WTC11 (cell line): ENCODE data around the gene ZFY. TPM values are rescaled to one million over a fixed set of nuclear protein-coding genes. Genes with fewer than 3 reads are reported as not detected.

Experiments used
- ATAC-seq: fragments of 200-7000 bp; cut with Tn5 transposase; 2 replicates; pipeline ENCODE4 v1.10.0; 2021; ENCODE audit warnings: mild to moderate bottlenecking, moderate library complexity
- CTCF ChIA-PET: fragments of 300-600 bp; sonication (Branson Sonifier 250); formaldehyde crosslinking; loops from one replicate; lab custom pipeline; 2021; ENCODE audit warnings: antibody characterized with exemption; lab: Charles Lee
- POLR2A ChIA-PET: fragments of 350-600 bp; sonication (Branson Sonifier 250); formaldehyde crosslinking; loops from one replicate; lab custom pipeline; 2021; ENCODE audit warnings: antibody characterized with exemption; lab: Charles Lee
- DNase-seq: peaks from one replicate; pipeline ENCODE4 v3.0.0; 2021; ENCODE audit warnings: low spot score
- H3K27ac Mint-ChIP-seq: 2 replicates; pipeline ENCODE4 v1.8.0; 2021; ENCODE audit warnings: mixed read lengths
- H3K27me3 Mint-ChIP-seq: 2 replicates; pipeline ENCODE4 v1.8.0; 2021; ENCODE audit warnings: low read depth, mild to moderate bottlenecking, moderate library complexity, mixed read lengths
- H3K36me3 Mint-ChIP-seq: 2 replicates; pipeline ENCODE4 v1.8.0; 2021; ENCODE audit warnings: mixed read lengths
- H3K4me1 Mint-ChIP-seq: 2 replicates; pipeline ENCODE4 v1.8.0; 2022; ENCODE audit warnings: mixed read lengths
- H3K4me3 Mint-ChIP-seq: 2 replicates; pipeline ENCODE4 v1.8.0; 2021; ENCODE audit warnings: mild to moderate bottlenecking, moderate library complexity, mixed read lengths
- H3K9me3 Mint-ChIP-seq: 2 replicates; pipeline ENCODE4 v1.8.0; 2021; ENCODE audit warnings: mixed read lengths
- CDX4 ChIP-seq: fragments of 250-450 bp; sonication (Bioruptor Pico); IDR thresholded peaks from 2 replicates; pipeline ENCODE4 v1.9.0; 2021; ENCODE audit warnings: moderate library complexity, mild to moderate bottlenecking, inconsistent platforms, borderline replicate concordance
- EMX1 ChIP-seq: fragments of 250-450 bp; sonication (Bioruptor Pico); IDR thresholded peaks from 2 replicates; pipeline ENCODE4 v1.8.0; 2021; ENCODE audit warnings: mild to moderate bottlenecking
- ETV6 ChIP-seq: sonication (generic); formaldehyde crosslinking; IDR thresholded peaks from 2 replicates; pipeline ENCODE4 v1.8.1; 2022; ENCODE audit warnings: mild to moderate bottlenecking, missing genetic modification reagents
- GABPB1 ChIP-seq: sonication (generic); formaldehyde crosslinking; IDR thresholded peaks from 2 replicates; pipeline ENCODE4 v1.8.1; 2023; ENCODE audit warnings: mild to moderate bottlenecking, missing genetic modification reagents
- HMGA2 ChIP-seq: fragments of 250-450 bp; sonication (Bioruptor Pico); IDR thresholded peaks from 2 replicates; pipeline ENCODE4 v1.4.0; 2021; ENCODE audit warnings: mild to moderate bottlenecking, moderate library complexity
- JUN ChIP-seq: sonication (generic); formaldehyde crosslinking; IDR thresholded peaks from 2 replicates; pipeline ENCODE4 v1.8.0; 2023; ENCODE audit warnings: mild to moderate bottlenecking, missing genetic modification reagents
- KAT7 ChIP-seq: sonication (generic); formaldehyde crosslinking; IDR thresholded peaks from 2 replicates; pipeline ENCODE4 v1.8.1; 2023; ENCODE audit warnings: missing genetic modification reagents, mild to moderate bottlenecking, borderline replicate concordance
- MXD4 ChIP-seq: fragments of 250-450 bp; sonication (Bioruptor Pico); IDR thresholded peaks from 2 replicates; pipeline ENCODE4 v1.8.0; 2021; ENCODE audit warnings: mild to moderate bottlenecking, moderate library complexity, borderline replicate concordance
- NFATC4 ChIP-seq: fragments of 250-450 bp; sonication (Bioruptor Pico); IDR thresholded peaks from 2 replicates; pipeline ENCODE4 v1.9.0; 2021; ENCODE audit warnings: mild to moderate bottlenecking
- RORB ChIP-seq: fragments of 250-450 bp; sonication (Bioruptor Pico); IDR thresholded peaks from 2 replicates; pipeline ENCODE4 v1.9.0; 2021; ENCODE audit warnings: mild to moderate bottlenecking
- SMAD4 ChIP-seq: sonication (generic); formaldehyde crosslinking; IDR thresholded peaks from 2 replicates; pipeline ENCODE4 v1.8.0; 2022; ENCODE audit warnings: mild to moderate bottlenecking, missing genetic modification reagents
- SOX15 ChIP-seq: fragments of 250-450 bp; sonication (Bioruptor Pico); IDR thresholded peaks from 2 replicates; pipeline ENCODE4 v1.9.0; 2021; ENCODE audit warnings: mild to moderate bottlenecking
- STAT6 ChIP-seq: sonication (generic); formaldehyde crosslinking; conservative IDR thresholded peaks from 2 replicates; pipeline ENCODE4 v1.8.1; 2023; ENCODE audit warnings: mild to moderate bottlenecking, low read depth, missing genetic modification reagents, moderate library complexity
- TP53 ChIP-seq: sonication (generic); formaldehyde crosslinking; IDR thresholded peaks from 2 replicates; pipeline ENCODE4 v1.8.1; 2023; ENCODE audit warnings: mild to moderate bottlenecking, missing genetic modification reagents
- USF2 ChIP-seq: sonication (generic); formaldehyde crosslinking; IDR thresholded peaks from 2 replicates; pipeline ENCODE4 v1.8.1; 2023; ENCODE audit warnings: mild to moderate bottlenecking, missing genetic modification reagents, moderate library complexity
- ZNF121 ChIP-seq: sonication (generic); formaldehyde crosslinking; IDR thresholded peaks from 2 replicates; pipeline ENCODE4 v1.8.0; 2023; ENCODE audit warnings: missing genetic modification reagents
- ZNF232 ChIP-seq: sonication (generic); formaldehyde crosslinking; IDR thresholded peaks from 2 replicates; pipeline ENCODE4 v1.8.0; 2022; ENCODE audit warnings: mild to moderate bottlenecking, missing genetic modification reagents
- ZNF317 ChIP-seq: sonication (generic); formaldehyde crosslinking; IDR thresholded peaks from 2 replicates; pipeline ENCODE4 v1.8.1; 2023; ENCODE audit warnings: low read depth, mild to moderate bottlenecking, moderate library complexity, missing genetic modification reagents, borderline replicate concordance
- ZNF416 ChIP-seq: fragments of 250-450 bp; sonication (Bioruptor Pico); IDR thresholded peaks from 2 replicates; pipeline ENCODE4 v1.9.0; 2021; ENCODE audit warnings: mild to moderate bottlenecking, inconsistent platforms
- ZNF512 ChIP-seq: sonication (generic); formaldehyde crosslinking; IDR thresholded peaks from 2 replicates; pipeline ENCODE4 v1.8.1; 2022; ENCODE audit warnings: missing genetic modification reagents, borderline replicate concordance
- total RNA-seq: library from RNA; stranded (reverse); gene quantifications from 3 replicates; pipeline ENCODE4 v1.2.3, GENCODE V29; 2021
- TF ChIP-seq, protein P1 (sequence below): fragments of 250-450 bp; sonication (Bioruptor Pico); IDR thresholded peaks from 2 replicates; pipeline ENCODE4 v1.9.0; 2021; ENCODE audit warnings: mild to moderate bottlenecking

Gene ZFY
- total RNA-seq, 1 experiment from 2014 or later, result 6.0 TPM

DNA sequence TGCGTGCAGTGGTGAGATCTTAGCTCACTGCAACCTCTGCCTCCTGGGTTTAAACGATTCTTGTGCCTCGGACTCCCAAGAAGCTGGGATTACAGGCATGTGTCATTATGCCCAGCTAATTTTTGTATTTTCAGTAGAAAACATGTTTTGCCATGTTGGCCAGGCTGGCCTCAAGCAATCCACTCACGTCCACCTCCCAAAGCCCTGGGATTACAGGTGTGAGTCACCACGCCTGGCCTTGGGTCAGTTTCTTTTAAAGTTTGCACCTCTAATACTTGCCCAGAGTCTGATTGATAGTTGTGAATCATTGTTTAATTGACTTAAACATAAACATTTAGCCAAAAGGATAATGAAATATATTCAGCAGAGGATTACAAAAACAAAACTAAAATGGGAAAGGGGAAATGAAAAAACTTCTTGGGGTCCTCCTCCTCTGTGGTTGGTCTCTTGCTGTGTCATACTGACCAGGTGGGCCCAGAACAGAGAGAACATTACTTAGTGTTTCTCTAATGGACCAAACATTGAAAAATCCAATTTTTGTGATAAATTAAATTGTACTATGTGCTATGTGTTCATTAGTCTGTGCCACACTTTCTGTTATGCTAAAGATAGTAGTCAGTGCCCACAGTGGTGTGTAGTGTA is 38.0 kb downstream of the ZFY start:
- Mint-ChIP-seq H3K27ac (no peak overlapping the region; the same call in 1 of the 2 replicates), H3K4me1 (peaks cover 5% of the 10 kb centered on the region; the same call in 1 of the 2 replicates)
- CTCF ChIA-PET, result no interaction called here
- POLR2A ChIA-PET, result no interaction called here
- TF ChIP-seq USF2 (no peak), ETV6 (CRISPR knock-in tag) (no peak), TP53 (CRISPR knock-in tag) (no peak), EMX1 (CRISPR knock-in tag) (no peak), ZNF416 (CRISPR knock-in tag) (no peak), KAT7 (no peak), STAT6 (CRISPR knock-in tag) (no peak), MXD4 (no peak), SMAD4 (CRISPR knock-in tag) (no peak), HMGA2 (CRISPR knock-in tag) (no peak), ZNF317 (CRISPR knock-in tag) (no peak), ZNF232 (no peak), ZNF121 (CRISPR knock-in tag) (no peak), SOX15 (CRISPR knock-in tag) (no peak), CDX4 (CRISPR knock-in tag) (no peak), GABPB1 (no peak)
- TF ChIP-seq, protein P1, sequence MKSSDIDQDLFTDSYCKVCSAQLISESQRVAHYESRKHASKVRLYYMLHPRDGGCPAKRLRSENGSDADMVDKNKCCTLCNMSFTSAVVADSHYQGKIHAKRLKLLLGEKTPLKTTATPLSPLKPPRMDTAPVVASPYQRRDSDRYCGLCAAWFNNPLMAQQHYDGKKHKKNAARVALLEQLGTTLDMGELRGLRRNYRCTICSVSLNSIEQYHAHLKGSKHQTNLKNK, result no peak
- TF ChIP-seq, all 79 proteins: peak for 0
- ATAC-seq, result no peak
- no peak for DNase-seq
- H3K36me3 Mint-ChIP-seq, result peaks cover 22% of the 10 kb centered on the region
- no peaks in the 10 kb centered on the region for H3K9me3 Mint-ChIP-seq
- no peaks in the 10 kb centered on the region for H3K27me3 Mint-ChIP-seq
- no peak overlapping the region for H3K4me3 Mint-ChIP-seq

DNA sequence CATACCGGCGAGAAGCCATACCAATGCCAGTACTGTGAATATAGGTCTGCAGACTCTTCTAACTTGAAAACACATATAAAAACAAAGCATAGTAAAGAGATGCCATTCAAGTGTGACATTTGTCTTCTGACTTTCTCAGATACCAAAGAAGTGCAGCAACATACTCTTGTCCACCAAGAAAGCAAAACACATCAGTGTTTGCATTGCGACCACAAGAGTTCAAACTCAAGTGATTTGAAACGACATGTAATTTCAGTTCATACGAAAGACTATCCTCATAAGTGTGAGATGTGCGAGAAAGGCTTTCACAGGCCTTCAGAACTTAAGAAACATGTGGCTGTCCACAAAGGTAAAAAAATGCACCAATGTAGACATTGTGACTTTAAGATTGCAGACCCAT is 44.1 kb downstream of the ZFY start:
- no peaks in the 10 kb centered on the region for H3K27me3 Mint-ChIP-seq
- CTCF ChIA-PET, result no interaction called here
- H3K36me3 Mint-ChIP-seq, result peaks cover 37% of the 10 kb centered on the region
- POLR2A ChIA-PET, result no interaction called here
- DNase-seq (no peak), ATAC-seq (no peak)
- no peak overlapping the region for H3K4me3 Mint-ChIP-seq
- peaks cover 2% of the 10 kb centered on the region; the same call in 1 of the 2 replicates for H3K4me1 Mint-ChIP-seq
- H3K9me3 Mint-ChIP-seq, result no peaks in the 10 kb centered on the region
- no peak for TF ChIP-seq ETV6 (CRISPR knock-in tag)
- TF ChIP-seq ZNF512 (CRISPR knock-in tag), result no peak
- TF ChIP-seq RORB (CRISPR knock-in tag), result no peak
- TF ChIP-seq NFATC4 (CRISPR knock-in tag), result no peak
- TF ChIP-seq JUN (CRISPR knock-in tag), result no peak
- H3K27ac Mint-ChIP-seq, result no peak overlapping the region
